CD4-positive, alpha-beta T cell treated with Interleukin-17A for 4 hours (primary cell): ENCODE measurements around the gene DDX55.

Source experiments
- DNase-seq: peaks from one replicate; pipeline ENCODE4 v3.0.0-alpha.2; 2020; ENCODE audit warnings: mixed read lengths

The DDX55 gene

DNA sequence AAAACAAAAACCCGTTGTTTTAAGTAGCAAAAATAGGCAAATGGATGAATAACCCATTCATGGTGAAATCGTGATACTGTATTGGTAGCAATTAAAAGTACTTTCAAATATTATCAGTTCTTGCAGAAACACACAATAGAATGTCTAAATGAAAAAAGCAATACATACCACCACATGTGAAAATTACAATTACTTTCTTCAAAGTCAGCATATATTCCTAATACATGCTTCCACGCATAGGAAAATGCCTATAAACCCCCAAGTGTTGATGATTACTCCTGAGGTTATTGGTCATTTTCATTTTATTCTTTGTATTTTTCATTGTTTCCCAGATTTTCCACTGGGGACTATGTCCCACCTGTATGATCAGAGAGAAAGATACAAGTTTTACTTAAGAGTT is 15.2 kb downstream of the DDX55 start:
- no peak for DNase-seq

DNA sequence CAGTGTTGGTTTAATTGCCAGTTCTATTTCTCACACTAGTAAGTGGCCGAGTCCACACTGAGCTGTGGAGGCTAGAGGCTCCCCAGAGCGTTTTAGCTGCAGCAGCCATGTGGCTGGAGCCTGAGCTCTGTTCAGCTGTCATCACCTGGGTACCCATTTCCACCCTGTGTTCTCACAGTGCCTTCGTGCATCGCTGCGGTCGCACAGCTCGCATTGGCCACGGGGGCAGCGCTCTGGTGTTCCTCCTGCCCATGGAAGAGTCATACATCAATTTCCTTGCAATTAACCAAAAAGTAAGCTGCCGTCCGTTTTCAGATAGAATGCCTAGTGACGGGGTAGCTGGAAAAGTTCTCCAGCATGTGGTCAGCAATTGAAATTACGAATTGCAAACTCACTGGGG is 15.7 kb downstream of the DDX55 start:
- DNase-seq, result no peak

- DNase-seq, result no peak
These were observed 19.2 kb downstream of the DDX55 start for GRCh38 chr12:123621101-123621500.

DNA sequence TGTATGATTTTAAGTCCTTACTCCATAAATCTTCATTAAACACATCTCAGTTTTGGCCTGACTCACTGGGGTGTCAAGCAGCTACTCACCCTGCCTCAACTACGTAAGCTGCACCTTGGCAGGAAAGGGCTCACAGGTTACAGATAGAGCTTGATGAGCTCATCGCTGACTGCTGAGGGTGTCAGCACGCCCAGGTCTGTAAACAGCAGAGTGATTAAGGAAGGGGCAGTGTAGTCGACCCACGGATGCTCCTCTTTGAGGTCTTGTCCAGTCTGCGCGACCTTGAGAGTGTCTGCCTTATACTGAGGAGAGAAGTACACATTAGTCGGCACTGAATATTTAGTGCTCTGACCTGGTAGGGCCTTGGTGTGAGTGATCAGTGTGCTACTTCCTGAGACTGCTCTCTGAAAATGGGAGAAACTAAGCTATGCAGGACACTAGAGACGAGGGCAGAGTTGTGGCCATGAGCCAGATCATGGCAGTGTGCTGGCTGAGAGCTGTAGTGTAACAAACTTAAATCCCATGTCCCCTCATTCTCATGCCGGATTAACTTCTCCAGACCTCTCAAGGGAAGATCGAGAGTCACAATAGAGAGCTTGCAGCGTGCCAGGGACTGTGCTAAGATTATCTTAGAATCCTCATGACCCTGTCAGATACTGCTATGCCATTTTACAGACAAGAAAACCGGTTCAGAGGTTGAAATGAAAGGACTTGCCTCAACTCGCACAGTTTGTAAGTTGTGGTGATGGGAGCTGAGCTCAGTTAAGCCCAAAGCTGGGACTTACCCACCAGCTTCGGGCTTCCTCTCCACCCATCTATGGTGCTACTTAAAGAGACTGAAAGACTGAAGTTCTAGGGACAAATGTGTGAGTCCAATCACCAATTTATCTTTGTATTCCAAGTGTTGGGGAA is 20.0 kb downstream of the DDX55 start:
- no peak for DNase-seq

- peak; percentile 96 for DNase-seq
These were observed 31.7 kb downstream of the DDX55 start, which contains the start of the genes EIF2B1 and GTF2H3 for GRCh38 chr12:123633379-123634141. Gene EIF2B1, minus strand, starts transcription at chr12:123633686. Its CDS starts 129 bp downstream, at chr12:123633557. Gene GTF2H3, plus strand, starts transcription at chr12:123633829. Its CDS starts 31 bp downstream, at chr12:123633860.

GRCh38 chr12:123634142-123634561 is 32.3 kb downstream of the DDX55 start:
- no peak for DNase-seq

GRCh38 chr12:123643911-123644310 is 42.0 kb downstream of the DDX55 start:
- no peak for DNase-seq

- no peak for DNase-seq
These were observed 43.5 kb downstream of the DDX55 start for GRCh38 chr12:123645380-123645779.

DNA sequence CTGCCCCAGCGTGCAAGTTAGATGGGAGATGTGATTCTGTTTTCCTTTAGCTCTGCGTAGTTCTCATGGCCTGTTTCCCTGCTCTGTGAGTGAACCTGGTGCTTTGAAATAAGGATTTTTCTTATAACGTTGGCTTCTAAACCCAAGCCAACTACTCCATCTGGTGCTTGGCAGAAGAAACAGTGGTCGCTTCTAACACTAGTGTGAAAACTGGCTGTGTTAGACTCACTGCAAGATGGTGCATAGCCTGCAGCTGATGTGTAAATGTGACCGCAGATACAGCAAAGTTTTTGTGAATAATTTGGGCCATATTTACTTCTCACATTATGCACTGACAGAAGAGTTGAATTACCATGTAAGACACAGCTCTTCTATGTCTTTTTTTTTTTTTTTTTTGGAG is 44.0 kb downstream of the DDX55 start:
- DNase-seq, result no peak

DNA sequence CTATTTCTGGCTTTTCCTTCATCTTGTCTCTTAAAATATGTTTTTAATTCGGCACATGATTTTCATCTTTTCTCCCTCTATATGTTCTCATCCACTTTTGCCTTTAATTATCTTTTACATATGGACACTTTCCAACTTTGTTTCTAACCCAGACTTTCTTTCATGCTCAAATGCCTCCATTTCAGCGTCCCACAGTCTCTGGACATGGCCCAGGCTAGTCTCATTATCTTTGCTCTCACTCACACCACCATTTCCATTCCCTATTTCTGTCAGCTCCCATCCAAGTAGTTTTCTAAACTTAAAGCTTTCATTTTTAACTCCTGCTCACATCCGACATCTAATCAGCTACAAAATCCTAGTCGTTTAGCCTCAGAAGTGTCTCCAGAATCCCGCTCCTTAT is 46.5 kb downstream of the DDX55 start:
- no peak for DNase-seq

GRCh38 chr12:123654129-123654701 is 52.3 kb downstream of the DDX55 start:
- no peak for DNase-seq

DNA sequence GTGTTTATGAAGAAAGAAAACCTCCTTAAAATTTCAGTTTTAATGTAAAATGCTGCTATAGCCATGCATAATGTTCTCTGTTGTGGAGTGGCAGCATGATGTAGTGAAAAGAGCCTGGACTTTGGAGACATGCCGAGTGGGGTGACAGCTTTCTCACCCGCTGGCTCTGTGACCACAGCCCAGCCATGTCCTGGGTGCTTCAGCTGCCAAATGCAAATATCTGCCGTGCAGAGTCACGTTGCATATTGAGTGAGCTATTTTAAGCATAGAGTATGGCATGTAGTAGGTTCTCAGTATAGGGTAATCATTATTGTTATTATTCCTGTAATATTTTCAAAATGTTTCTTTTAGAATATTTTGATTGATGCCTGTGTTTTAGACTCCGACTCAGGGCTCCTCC is 53.5 kb downstream of the DDX55 start:
- DNase-seq, result no peak

DNA sequence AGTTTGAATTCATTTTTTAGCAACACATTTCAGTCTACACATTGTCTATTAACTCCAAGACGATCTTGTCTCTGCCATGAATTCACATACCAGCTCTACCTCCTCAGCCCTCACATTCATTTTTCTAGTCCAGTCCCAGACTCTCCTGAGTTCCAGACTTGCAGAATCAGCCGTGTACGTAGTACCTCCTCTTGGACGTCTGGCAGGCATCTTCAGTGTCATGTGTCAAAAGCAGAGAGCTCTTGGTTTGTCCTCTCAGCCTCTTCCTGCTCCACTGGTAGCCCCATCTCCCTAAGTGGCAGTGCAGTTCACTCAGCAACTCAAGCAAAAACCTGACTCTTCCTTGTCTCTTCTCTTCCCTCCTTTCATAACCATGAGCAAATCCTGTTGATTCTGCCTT is 54.5 kb downstream of the DDX55 start:
- no peak for DNase-seq

DNA sequence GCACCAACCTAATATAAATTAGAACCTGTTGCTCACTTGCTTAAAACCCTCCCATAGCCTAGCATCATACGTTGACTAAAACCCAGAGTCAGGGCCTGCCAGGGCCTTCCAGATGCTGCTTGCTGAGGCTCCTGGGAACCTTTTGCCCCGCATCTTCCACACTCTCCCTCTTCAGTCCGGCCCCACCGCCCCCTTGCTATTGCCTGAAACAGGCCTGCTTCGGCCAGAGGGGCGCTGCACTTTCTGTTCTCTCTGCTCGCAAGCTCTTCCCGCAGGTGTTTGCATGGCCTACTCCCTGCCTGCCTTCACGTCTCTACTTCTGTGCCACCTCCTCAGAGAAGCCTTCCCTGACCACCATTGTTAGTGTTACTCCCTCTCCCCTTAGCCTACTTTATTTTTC is 55.3 kb downstream of the DDX55 start:
- DNase-seq, result no peak

- DNase-seq, result no peak
These were observed 58.3 kb downstream of the DDX55 start for GRCh38 chr12:123659996-123660727.

- no peak for DNase-seq
These were observed 65.9 kb downstream of the DDX55 start for GRCh38 chr12:123667771-123668170.
